HG03139 (cell line): ENCODE measurements around the gene LRRC39.
"Not testable (repeated sequence)": the region's sequence is repeated elsewhere in the genome, so short reads cannot be mapped to it uniquely, and the experiment has no call there.

Experiments
- ATAC-seq: cut with Tn5 transposase; IDR thresholded peaks from one replicate; pipeline ENCODE4 v1.9.1; 2021; ENCODE audit not compliant: unreplicated experiment

Gene LRRC39

DNA sequence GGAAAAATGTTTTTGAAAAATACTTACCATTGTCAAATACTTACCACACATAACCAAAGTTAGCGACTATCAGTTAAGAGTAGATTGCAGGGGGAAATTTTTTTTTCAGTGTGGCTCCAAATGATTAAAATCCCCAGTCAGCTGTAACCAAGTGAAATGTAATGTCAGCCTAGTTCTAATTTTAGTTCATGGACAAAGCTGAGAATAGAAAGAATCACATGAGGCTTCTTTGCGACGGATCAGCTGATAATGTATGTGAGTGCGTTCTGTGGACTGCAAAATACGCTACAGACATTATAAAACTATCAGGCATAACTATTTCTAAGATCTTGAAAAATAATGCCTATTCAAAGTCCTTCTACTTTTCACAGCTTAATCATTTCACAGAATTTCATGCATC is at the start of gene LRRC39:
Gene LRRC39, minus strand, starts transcription at position 166 of the 400 bp plus-strand sequence. CDS start 9,740 bp downstream, outside the sequence.
- ATAC-seq: no peak

DNA sequence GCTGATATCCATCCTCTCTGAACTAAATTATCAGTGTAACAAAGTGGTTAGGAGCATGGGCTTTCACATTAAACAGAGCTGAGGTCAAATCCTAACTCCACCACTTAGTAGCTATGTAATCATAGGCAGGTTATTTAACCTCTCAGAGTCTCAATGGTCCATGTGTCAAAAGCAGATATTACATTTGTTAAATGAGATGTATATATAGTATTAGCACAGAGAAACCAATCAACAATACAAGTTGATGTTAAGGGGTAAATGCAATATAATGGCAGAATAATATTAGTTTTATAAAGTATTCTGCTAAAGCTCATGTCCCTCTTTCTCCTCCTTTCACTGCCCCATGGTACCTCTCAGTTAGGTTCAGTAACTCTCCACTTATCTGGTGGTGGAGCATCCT is 44.4 kb upstream of the LRRC39 start:
- ATAC-seq: no peak

DNA sequence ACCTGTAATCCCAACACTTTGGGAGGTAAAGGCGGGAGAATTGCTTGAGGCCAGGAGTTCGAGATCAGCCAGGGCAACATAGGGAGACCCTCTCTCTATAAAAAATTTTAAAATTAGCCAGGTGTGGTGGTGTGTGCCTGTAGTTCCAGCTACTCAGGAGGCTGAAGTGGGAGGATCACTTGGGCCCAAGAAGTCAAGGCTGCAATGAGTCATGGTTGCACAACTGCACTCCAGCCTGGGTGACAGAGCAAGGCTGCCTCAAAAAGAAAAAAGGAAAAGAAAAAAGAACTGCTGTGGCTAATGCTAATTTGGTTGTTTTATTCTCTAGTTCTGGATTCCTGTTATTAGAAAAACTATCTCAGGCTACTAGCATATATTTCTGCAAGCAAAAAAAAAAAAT is 41.8 kb upstream of the LRRC39 start:
- ATAC-seq: no peak

DNA sequence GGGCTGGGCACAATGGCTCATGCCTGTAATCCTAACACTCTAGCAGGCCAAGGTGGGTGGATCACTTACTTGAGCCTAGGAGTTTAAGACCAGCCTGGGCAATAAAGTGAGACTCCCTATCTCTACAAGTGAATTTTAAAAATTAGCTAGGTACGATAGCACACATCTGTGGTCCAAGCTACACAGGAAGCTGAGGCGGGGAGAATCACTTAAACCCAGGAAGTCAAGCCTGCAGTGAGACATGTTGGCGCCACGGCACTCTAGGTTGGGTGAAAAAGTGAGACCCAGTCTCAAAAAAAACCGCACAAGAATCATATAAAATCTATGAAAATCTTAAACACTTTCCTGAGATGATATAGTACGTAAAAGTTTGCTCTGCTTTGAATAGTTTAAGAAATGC is 41.4 kb upstream of the LRRC39 start:
- ATAC-seq: no peak

DNA sequence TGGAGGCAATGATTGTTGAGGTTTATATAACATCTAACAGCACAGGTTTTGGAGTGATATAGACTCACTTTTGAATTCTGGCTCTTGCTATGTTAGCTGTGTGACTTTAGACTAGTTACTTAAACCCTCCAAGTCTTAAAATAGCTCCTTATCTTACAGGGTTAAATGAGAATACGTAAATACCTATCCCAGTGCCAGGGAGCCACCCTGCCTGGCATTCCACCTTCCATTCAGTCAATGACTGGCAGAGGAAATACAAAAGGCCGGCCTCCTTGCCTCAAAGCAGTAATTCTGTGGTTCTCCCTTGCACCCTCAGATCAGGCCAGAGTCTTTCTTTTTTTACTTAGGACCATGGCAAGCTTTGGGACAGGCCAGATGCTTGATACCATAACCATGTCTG is 39.8 kb upstream of the LRRC39 start:
- no peak for ATAC-seq

DNA sequence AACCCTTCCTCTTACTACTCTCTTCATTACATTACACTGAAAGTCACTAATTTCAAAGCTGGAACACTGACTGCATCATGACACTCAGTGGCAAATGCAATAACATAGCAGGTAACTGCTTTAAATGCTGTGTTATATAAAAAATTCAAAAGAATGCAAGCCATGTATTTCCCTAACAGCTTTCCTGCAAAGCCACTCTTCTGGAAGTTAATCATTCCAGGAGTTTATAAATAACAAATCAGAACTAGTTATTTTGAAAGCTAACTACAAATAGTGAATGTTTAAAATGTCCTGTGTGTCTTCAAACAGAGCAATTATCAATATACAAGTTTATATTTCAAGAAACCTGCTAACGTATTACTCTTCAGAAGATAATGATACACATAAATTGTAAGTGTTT is 37.0 kb upstream of the LRRC39 start:
- no peak for ATAC-seq

DNA sequence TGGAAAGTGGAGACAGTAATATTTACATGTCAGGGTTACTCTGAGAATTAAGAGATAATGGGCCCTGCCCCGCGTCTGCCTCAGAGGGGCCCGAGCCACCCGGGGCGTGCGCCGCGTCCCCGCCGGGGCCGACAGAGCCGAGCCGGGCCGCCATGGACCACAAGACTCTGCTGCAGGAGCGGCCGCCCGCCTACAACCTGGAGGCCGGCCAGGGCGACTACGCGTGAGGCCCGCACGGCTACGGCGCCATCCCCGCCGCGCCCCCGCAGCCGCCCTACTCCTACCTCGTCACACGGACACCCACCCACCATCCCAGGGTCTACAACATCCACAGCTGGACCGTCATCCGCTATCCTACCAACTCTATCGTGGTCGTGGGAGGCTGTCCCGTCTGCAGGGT is 35.1 kb upstream of the LRRC39 start:
- no peak for ATAC-seq

DNA sequence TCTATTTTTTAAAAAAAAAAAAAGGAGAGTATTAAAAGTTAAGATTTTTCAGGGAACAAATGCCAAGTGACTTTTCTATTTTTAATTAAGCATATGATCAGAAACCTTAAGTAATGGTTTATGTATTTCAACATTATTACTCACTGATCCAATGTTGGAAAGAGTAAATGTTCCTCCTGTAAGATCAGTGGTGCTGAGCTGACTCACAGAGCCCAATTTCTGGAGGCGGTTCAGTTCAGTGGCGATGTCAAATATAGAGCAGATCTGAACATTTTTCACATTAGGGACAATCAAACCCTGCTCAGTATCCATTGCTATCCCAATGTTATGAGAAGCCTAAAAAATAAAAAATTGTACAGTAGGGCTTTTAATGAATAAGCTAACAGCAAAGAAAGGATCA is 28.2 kb upstream of the LRRC39 start:
- no peak for ATAC-seq

DNA sequence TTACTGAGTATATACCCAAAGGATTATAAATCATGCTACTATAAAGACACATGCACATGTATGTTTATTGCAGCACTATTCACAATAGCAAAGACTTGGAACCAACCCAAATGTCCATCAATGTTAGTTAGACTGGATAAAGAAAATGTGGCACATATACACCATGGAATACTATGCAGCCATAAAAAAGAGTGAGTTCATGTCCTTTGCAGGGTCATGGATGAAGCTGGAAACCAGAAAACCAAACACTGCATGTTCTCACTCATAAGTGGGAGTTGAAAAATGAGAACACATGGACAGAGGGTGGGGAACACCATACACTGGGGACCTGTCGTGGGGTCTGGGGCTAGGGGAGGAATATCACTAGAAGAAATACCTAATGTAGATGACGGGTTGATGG is 27.5 kb upstream of the LRRC39 start:
- ATAC-seq: not testable (repeated sequence)

DNA sequence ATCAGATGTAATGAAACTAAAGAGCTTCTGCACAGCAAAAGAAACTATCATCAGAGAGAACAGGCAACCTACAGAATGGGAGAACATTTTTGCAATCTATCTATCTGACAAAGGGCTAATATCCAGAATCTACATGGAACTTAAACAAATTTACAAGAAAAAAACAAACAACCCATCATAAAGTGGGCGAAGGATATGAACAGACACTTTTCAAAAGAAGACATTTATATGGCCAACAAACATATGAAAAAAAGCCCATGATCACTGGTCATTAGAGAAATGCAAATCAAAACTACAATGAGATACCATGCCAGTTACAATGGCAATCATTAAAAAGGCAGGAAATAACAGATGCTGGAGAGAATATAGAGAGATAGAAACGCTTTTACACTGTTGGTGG is 27.0 kb upstream of the LRRC39 start:
- not testable (repeated sequence) for ATAC-seq

DNA sequence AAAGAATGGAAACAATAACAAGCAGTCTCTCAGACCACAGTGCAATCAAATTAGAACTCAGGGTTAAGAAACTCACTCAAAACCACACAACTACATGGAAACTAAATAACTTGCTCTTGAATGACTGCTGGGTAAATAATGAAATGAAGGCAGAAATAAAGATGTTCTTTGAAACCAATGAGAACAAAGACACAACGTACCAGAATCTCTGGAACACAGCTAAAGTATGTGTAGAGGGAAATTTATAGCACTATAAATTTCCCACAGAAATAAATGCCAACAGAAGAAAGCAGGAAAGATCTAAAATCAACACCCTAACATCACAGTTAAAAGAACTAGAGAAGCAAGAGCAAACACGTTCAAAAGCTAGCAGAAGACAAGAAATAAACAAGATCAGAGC is 24.6 kb upstream of the LRRC39 start:
- ATAC-seq: not testable (repeated sequence)

DNA sequence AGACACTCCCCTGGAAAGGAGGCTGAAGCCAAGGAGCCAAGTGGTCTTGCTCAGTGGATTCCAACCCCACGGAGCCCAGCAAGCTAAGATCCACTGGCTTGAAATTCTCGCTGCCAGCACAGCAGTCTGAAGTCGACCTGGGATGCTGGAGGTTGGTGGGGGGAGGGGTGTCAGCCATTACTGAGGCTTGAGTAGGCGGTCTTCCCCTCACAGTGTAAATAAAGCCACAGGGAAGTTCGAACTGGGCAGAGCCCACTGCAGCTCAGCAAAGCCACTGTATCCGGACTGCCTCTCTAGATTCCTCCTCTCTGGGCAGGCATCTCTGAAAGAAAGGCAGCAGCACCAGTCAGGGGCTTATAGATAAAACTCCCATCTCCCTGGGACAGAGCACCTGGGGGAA is 22.0 kb upstream of the LRRC39 start:
- not testable (repeated sequence) for ATAC-seq

DNA sequence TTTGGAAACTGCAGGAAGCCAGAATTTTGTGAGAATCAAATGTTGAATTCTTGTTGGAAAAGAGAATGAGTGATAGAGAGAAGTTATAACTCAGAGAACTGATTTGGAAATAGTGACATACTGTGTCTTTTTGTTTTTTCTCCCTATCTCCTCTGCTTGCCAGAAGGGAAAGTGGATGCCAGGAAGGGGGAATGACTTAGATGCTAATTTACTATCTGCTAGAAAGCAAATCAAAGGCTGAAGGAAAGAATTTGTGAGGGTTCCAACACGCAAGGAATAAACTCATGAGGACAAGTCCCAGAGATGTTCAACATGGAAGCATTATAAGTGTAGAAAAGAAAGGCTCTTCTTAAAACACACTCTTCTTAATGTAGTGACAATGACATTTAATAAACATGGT is 20.5 kb upstream of the LRRC39 start:
- ATAC-seq: no peak

DNA sequence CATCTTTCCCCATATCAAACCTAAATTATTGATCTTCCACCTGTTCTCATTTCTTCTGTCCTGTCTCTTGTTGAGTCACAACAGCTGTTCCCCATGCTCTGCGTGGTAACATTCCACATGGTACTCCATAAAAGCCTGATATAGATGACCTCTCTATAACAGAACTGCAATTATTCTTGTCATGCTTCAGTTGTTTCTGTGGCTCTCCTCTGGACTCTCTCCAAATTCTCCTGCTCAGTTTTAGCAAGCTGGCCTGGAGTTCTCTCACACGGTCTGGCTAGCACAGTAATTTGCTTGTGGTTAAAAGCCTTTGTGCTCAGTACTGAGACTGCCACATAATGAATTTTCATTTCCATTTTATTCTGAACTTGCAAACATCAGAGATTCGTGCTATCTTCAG is 10.6 kb upstream of the LRRC39 start:
- no peak for ATAC-seq

DNA sequence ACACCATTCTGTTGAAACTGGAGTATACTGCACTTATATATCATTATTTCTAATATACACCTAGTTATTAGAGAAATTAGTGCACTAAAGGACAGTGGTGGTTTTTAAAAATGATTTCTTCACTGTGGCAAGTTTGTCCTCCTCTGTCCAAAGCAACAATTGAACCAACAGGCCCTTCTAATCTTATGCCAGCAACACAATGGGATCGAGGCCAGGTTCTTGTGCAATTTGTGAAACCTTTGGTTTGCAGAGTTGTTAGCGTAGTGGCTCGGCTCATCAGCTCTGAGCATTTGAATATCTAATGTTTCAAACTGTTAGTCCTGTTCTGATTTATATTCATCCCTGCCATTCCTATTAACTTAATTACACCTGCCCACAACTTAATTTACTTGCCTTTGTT is 9.9 kb upstream of the LRRC39 start:
- no peak for ATAC-seq

DNA sequence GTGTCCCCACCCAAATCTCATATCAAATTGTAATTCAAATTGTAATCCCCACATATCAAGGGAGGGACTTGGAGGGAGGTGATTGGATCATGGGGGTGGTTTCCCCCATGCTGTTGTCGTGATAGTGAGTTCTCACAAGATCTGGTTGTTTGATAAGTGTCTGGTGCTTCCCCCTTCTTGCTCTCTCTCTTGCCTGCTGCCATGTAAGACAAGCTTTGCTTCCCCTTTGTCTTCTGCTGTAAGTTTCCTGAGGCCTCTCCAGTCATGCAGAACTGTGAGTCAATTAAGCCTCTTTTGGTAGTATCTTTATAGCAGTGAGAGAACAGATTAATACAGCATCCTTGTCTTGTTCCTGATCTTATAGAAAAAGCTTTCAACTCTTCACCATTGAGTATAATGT is 6.5 kb upstream of the LRRC39 start:
- ATAC-seq: peak; percentile 81

DNA sequence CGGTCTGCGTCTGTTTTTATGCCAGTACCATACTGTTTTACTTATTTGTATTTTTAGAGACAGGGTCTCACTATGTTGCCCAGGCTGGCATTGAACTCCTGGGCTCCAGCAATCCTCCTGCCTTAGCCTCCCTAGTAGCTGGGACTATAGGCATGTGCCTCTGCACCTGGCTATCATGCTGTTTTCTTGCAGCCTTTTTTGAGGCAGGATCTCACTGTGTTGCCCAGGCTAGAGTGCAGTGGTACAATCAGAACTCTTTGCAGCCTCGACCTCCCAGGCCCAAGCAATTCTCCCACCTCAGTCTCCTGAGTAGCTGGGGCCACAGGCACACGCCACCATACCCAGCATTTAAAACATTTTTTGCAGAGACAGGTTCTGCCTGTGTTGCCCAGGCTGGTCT is 5.3 kb upstream of the LRRC39 start:
- ATAC-seq: no peak

DNA sequence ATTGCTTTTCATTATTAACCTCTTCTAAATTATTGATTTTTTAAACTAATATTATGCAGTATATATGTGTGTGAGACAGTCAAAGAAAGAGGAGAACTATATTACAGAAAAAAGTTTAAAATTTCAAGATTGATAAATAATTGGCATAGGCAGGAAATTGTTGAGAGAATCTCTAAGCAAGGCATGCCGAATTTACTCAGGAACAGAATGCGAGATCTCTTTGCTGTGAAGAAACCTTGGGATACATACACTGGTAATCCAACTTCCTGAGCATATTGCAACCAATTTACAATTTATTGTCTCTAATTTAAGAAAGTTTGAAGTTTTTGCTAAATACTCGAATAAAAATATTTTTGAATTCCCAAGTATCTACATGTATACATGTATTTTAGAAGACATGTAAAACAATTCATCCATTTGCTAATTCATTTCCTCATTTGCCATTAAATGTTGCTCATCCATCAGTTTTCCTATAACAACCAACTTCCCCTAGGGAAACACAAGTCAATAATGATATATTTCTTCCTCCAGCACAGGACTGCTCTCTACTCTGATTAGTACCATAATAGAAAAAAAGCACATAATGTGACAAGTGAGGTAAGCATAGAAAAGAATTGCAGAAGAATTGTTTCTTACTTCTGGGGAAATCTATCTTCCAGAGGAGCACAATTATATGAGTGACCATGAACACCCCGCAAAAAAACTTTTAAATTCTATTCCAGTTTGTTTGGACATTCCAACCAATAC is 588 bp downstream of the LRRC39 start:
- ATAC-seq: no peak

DNA sequence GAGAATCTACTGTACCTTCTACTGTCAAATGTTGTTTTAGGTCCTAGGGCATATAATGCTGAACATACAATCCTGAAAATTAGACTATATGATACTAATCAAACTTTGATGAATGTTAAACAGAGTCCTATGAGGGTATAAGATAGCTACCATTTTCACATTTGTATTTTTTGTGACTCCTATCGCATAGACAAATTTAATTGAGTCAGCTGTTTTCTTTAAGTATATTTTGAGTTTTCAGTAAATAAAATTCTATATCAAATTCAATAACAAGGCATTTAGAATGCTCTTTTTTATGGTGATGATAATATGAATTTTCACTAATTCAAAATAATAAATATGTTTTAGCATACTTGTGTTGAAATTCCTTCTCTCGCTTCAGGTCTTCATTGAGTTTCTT is 10.0 kb downstream of the LRRC39 start:
- ATAC-seq: no peak

DNA sequence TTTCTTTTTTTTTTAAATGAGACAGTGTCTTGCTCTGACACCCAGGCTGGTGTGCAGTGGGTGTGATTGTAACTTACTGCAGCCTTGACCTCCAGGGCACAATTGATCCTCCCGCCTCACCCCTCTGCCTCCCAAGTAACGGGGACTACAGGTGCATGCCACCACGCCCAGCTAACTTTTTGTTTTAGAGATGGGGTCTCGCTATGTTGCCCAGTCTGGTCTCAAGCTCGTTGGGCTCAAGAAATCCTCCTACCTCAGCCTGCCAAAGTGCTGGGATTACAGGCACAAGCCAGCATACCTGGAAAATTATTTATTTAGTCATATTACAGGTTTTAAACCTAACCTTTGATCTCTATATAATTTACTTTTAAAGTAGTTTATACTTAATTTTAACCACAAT is 13.4 kb downstream of the LRRC39 start:
- no peak for ATAC-seq

DNA sequence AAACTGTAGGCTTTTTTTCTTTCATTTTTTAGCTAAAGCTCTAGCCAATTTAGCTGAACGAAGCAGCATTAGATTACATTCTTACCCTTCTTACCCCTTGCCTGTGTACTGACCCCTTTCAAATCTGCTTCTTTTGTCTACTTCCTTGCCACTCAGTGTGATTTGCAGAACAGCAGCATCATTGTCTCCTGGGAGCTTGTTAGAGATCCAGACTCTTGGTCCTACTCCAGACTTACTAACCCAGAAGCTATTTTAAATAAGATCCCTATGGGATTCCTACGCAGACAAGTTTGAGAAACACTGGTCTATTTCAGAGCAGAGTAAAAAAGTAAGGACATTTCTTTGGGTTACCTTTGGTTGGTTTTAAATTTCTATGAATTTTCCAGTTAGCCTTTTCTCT is 13.8 kb downstream of the LRRC39 start:
- ATAC-seq: no peak

DNA sequence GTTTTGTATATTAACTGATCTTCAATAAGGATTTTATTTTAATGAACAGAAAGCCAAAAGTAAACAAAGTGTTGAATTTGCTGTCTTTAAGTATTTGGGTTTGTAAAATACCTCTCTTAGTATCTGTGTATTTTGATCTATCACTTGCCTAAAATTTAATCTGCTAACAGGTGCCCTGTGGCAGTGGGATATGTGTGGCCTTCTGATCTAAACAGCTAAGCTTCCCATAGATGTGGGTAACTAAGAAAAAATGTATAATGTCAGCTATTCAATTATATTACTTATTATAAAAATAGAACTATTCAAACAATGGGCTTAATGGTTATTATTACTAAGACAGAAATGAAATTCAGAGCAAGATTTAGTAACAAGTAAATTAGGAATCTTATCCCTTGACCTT is 15.2 kb downstream of the LRRC39 start:
- ATAC-seq: no peak

DNA sequence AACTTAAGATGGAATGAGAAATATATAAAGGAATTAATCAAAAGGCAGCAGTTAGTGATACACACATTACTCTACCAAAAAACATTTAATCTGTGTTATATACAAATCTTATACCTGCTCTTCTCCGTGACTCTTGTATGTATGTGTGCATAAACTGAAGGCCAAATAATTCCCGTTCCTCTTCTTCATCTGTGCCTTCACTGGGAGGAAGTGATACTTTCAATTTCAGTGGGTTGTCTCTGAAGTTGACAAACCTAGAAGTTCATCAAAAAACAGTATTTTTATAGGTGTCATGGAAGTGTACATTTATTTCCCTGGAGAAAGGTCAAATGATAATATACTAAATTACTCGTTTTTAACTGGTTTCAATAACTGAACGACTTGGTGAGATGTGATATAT is 25.8 kb downstream of the LRRC39 start:
- ATAC-seq: peak; percentile 83
